ENCODE measurements around the gene NAP1L4.
A peak's percentile ranks its signal among the peaks of the same experiment; 100 is the strongest.
"Not testable (repeated sequence)": the region's sequence is repeated elsewhere in the genome, so short reads cannot be mapped to it uniquely, and the experiment has no call there.

Gene NAP1L4

DNA sequence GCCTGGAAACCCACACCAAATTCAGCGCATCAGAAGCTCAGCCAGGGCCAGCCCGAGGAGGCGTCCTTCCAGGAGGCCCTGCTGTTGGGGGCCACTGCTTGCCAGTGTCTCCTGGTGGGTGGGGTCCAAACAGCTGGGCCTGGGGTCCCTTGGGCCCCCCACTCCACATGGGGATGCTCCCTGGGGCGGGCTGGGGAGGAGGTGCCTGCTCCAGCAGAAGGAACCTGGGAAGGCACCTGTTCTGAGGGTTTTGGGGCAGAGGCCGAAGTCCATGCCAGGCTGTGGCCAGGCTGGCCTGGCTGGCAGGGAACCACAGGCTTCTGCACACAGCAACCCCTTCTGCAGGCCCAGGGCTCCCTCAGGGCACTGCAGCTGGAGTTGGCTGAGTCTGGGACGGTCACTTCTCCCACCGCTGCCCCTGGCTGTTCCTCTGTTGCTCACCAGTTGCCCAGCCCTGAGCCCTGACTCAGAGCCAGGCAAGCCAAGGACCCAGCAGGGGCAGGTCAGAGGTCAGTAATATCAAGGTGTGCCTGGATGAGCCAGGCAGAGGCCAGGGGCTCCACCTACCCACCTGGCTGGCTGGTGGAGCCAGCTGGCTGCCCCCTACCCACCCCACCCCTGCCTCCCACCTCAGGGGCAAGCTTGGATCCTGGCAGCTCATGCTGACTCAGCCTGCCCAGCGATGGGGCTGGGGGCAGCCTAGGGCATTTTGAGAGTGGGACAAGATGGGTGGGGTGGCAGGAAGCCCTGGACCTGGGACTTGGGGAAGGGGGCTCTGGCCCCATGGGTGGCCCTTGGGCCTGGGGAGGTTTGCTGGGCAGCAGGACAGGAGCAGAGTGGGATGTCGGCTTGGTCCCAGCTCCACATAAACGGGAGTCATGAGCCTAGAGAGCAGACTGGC is 51.0 kb downstream of the NAP1L4 start:
- no peak for DNase-seq (ENCODE audit: low read depth in 2 of 2)
- TF ChIP-seq, protein P1, sequence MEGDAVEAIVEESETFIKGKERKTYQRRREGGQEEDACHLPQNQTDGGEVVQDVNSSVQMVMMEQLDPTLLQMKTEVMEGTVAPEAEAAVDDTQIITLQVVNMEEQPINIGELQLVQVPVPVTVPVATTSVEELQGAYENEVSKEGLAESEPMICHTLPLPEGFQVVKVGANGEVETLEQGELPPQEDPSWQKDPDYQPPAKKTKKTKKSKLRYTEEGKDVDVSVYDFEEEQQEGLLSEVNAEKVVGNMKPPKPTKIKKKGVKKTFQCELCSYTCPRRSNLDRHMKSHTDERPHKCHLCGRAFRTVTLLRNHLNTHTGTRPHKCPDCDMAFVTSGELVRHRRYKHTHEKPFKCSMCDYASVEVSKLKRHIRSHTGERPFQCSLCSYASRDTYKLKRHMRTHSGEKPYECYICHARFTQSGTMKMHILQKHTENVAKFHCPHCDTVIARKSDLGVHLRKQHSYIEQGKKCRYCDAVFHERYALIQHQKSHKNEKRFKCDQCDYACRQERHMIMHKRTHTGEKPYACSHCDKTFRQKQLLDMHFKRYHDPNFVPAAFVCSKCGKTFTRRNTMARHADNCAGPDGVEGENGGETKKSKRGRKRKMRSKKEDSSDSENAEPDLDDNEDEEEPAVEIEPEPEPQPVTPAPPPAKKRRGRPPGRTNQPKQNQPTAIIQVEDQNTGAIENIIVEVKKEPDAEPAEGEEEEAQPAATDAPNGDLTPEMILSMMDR (IDR thresholded peaks at IDR 0.05; ENCODE audit: low read depth, low read length), result no peak
- H3K4me3 ChIP-seq (replicated peaks in 1 of 2; ENCODE audit: low read depth in 2 of 2, low read length in 2 of 2), result no peak overlapping the region

DNA sequence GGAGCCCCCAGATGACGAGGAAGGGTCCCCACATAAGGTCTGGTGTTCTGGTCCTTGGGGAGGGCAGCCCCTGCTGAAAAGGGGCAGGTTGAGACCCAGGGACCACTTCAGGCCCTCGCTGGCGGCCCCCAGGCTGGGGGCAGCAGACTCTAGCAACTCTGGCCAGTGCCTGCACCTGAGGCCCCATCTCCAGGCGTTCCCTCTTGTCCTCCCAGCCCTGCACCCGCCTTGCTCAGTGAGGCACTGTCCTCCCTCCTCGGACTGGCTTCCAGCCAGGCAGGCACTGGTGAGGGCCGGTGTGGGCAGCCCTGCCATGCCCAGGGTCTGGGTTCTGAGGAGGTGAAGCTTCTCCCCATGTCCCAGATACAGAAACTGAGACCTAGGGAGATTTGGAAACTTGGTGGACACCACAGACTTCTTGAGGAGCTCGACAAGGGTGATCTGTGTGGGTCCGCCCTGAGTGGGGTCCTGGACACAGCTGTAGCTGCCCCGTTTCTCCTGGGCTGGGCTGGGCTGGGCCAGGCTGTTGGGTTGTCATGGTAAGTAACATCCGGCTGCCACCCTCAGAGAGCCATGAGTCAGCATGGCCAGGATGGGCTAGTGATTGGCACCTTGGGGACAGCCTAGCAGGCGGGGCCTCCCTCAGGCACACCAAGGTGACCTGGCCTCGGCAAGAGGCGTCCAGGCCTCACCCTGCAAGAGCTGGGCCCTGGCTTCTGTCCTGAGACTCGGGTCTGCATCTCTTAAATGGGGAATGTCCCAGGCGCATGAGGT is 51.8 kb downstream of the NAP1L4 start:
- no peak overlapping the region for H3K4me3 ChIP-seq (replicated peaks in 1 of 2; ENCODE audit: low read depth in 2 of 2, low read length in 2 of 2)
- TF ChIP-seq, protein P1 (IDR thresholded peaks at IDR 0.05; ENCODE audit: low read depth, low read length), result no peak
- DNase-seq (ENCODE audit: low read depth in 2 of 2), result peak; percentile 40 to 41

DNA sequence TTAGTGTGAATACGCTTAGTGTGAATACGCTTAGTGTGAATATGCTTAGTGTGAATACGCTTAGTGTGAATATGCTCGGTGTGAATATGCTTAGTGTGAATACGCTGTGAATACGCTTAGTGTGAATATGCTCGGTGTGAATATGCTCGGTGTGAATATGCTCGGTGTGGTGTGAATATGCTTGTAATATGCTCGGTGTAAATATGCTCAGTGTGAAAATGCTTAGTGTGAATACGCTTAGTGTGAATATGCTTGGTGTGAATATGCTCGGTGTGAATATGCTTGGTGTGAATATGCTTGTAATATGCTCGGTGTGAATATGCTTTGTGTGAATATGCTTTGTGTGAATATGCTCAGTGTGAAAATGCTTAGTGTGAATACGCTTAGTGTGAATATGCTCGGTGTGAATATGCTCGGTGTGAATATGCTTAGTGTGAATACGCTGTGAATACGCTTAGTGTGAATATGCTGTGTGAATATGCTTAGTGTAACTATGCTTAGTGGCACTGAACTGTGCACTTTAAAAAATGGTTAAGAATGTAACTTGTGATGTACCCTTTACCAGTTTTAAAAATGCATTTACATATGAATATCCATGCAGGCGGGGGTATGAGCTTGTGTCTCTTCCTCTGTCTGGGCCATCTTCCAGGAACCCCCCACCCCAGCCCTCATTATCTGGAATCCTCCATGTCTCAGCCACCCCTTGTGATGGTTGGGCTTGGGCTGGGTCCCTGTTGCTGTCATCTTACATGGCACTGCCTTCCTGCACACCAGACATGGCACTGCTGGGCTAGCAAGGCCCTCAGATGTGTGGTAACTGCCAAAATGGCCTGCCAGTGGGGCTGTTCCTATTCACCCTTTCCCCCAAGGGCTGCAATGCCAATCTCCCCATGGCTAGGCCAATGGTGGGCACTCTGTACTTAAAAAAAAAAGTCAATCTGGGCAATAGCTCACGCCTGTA is 53.4 kb downstream of the NAP1L4 start:
- DNase-seq (ENCODE audit: low read depth in 2 of 2), result not testable (repeated sequence)

DNA sequence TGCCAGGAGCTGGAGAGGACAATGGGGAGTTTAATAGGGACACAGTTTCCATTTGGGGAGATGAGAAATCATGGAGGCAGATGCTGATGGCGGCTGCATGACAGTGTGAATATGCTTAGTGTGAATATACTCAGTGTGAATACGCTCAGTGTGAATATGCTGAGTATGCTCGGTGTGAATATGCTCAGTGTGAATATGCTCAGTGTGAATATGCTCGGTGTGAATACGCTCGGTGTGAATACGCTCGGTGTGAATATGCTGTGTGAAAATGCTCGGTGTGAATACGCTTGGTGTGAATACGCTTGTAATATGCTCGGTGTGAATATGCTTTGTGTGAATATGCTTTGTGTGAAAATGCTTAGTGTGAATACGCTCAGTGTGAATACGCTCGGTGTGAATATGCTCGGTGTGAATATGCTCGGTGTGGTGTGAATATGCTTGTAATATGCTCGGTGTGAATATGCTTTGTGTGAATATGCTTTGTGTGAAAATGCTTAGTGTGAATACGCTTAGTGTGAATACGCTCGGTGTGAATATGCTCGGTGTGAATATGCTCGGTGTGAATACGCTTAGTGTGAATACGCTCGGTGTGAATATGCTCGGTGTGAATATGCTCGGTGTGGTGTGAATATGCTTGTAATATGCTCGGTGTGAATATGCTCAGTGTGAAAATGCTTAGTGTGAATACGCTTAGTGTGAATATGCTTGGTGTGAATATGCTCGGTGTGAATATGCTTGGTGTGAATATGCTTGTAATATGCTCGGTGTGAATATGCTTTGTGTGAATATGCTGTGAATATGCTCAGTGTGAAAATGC is 54.3 kb downstream of the NAP1L4 start:
- not testable (repeated sequence) for DNase-seq (ENCODE audit: low read depth in 2 of 2); H3K4me3 ChIP-seq (replicated peaks in 1 of 2; ENCODE audit: low read depth in 2 of 2, low read length in 2 of 2)

More for the DNA sequence above, 53.4 kb downstream of the NAP1L4 start:
- not testable (repeated sequence) for H3K4me3 ChIP-seq (replicated peaks in 1 of 2; ENCODE audit: low read depth in 2 of 2, low read length in 2 of 2)

DNA sequence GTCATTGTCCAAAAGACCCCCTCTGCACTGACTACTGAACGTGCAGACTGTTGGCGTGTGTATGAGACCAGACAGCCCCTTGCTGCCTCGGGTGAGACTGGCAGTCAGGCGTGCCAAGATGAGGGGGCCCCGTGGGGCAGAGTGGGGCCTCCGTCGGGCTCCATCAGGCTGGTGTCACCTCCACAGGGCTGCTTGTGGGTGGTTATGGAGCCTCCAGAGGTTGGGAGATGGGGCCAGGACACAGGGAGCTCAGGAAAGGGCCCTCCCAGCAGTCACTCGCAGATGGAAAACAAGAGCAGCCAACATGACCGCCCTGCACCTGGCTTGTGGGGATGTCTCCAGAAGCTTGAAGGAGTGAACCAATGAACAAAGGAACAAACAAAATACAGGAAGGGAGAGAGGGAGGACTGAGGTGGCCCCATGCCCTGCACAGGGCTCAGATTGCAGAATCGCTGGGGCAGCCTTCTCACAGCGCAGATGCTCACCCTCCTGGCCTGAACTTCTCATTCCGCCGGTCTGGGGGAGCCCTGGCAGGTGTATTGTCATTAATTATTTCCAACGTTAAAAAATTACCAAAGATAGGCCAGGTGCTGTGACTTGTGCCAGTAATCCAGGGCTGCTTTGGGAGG is 57.4 kb downstream of the NAP1L4 start:
- H3K4me3 ChIP-seq (replicated peaks in 1 of 2; ENCODE audit: low read depth in 2 of 2, low read length in 2 of 2), result no peak overlapping the region
- TF ChIP-seq, protein P1 (IDR thresholded peaks at IDR 0.05; ENCODE audit: low read depth, low read length), result no peak
- no peak for DNase-seq (ENCODE audit: low read depth in 2 of 2)

DNA sequence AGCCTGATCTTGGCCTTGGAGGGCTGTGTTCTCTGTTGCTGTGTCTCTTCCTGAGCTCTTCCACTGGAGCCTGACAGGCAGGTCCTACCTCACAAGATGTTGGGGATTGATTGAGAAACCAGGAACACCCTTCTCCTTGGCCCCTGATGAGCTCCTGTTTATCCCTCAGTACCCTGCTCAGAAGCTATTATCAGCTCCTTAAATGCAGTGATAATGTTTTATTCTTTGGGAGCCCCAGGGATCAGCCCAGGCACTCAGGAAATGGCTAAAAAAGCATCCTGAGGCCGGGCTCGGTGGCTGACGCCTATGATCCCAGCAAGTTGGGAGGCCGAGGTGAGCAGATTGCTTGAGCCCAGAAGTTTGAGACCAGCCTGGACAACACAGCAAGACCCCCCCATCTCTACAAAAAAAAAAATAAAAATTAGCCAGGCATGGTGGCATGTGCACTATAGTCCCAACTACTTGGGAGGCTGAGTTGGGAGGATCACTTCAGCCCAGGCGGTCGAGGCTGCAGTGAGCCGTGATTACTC is 58.0 kb downstream of the NAP1L4 start:
- TF ChIP-seq, protein P1 (IDR thresholded peaks at IDR 0.05; ENCODE audit: low read depth, low read length), result no peak
- no peak for DNase-seq (ENCODE audit: low read depth in 2 of 2)
- no peak overlapping the region for H3K4me3 ChIP-seq (replicated peaks in 1 of 2; ENCODE audit: low read depth in 2 of 2, low read length in 2 of 2)
